IPS-15b (cell line): ENCODE data around the gene LEP.

Experiments
- H3K27me3 ChIP-seq: one replicate; pipeline ENCODE4 v1.6.1; 2013; ENCODE audit warnings: low read length; ENCODE audit not compliant: control insufficient read depth, insufficient read depth
- H3K36me3 ChIP-seq: one replicate; pipeline ENCODE4 v1.6.1; 2013; ENCODE audit warnings: low read length; ENCODE audit not compliant: control insufficient read depth, insufficient read depth
- H3K4me1 ChIP-seq: one replicate; pipeline ENCODE4 v1.6.1; 2013; ENCODE audit warnings: mild to moderate bottlenecking, low read length; ENCODE audit not compliant: control insufficient read depth, insufficient read depth
- H3K4me3 ChIP-seq: one replicate; pipeline ENCODE4 v1.5.1; 2013; ENCODE audit warnings: low read depth, low read length
- H3K9ac ChIP-seq: one replicate; pipeline ENCODE4 v1.6.1; 2013; ENCODE audit warnings: low read depth, mild to moderate bottlenecking, low read length
- H3K9me3 ChIP-seq: one replicate; pipeline ENCODE4 v1.6.1; 2013; ENCODE audit warnings: mild to moderate bottlenecking, low read length; ENCODE audit not compliant: control insufficient read depth, insufficient read depth

The LEP gene

DNA sequence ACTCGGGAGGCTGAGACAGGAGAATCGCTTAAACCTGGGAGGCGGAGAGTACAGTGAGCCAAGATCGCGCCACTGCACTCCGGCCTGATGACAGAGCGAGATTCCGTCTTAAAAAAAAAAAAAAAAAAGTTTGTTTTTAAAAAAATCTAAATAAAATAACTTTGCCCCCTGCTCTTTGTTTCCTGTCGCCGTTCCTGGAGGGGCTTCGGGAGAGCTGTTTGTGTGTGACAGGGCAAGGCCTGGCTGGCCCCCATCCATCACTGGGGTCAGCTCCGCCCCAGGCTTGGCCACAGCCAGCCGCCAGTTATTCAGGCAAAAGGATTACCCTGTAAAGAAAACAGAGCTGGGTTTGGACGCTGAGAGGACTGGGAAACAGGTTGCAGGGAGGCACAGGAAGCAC, 16.4 kb downstream of the LEP start:
- Histone ChIP-seq H3K9me3 (no peaks in the 10 kb centered on the region), H3K4me3 (no peak overlapping the region), H3K9ac (no peak overlapping the region), H3K27me3 (no peaks in the 10 kb centered on the region), H3K4me1 (peaks cover 7% of the 10 kb centered on the region), H3K36me3 (no peaks in the 10 kb centered on the region)

DNA sequence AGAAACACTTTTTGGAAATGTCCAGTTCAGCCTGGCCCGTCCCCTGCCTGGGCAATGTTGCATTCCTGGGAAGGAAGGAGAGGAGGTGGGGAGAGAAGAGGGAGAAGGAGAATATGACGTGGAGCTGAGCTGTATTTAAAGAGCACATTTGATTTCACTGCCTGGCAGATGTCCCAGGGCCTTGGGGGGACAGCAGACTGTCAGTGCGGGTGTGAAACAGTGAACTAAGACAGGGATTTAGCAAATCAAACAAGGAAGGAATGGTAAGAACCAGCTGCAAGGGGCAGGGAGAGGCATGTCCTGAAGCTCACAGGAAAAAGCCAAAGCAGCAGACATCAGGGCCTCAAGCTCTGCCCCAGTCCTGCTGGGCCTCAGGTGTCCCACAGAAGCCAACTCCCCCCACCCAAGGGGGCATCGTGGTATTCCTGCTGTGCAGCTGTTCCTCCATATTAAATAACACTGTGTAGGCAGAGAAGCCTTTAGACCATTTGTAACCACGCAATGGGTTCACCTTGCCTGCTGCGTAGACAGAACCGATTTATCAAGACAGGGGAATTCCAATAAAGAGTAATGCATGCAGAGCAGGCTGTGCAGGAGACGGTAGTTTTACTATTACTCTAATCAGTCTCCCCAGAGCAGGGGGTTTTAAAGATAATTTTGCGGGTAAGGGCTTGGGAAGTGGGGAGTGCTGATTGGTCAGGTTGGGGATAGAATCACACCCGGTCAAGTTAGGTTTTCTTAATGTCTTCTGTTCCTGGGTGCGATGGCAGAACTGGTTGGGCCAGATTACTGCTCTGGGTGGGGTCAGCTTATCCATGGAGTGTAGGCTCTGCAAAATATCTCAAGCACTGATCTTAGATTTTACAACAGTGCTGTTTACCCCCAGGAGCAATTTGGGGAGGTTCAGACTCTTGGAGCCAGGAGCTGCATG, 18.3 kb downstream of the LEP start:
- Histone ChIP-seq H3K9me3 (no peaks in the 10 kb centered on the region), H3K27me3 (no peaks in the 10 kb centered on the region), H3K36me3 (no peaks in the 10 kb centered on the region), H3K4me3 (no peak overlapping the region), H3K4me1 (peaks cover 18% of the 10 kb centered on the region), H3K9ac (no peak overlapping the region)

GRCh38 chr7:128260069-128260795, 19.2 kb downstream of the LEP start:
- Histone ChIP-seq H3K9ac (no peak overlapping the region), H3K36me3 (no peaks in the 10 kb centered on the region), H3K4me1 (peaks cover 18% of the 10 kb centered on the region), H3K27me3 (no peaks in the 10 kb centered on the region), H3K9me3 (no peaks in the 10 kb centered on the region), H3K4me3 (no peak overlapping the region)

GRCh38 chr7:128262273-128263028, 21.4 kb downstream of the LEP start:
- no peaks in the 10 kb centered on the region for H3K36me3 ChIP-seq
- peaks cover 3% of the 10 kb centered on the region for H3K27me3 ChIP-seq
- H3K9ac ChIP-seq, result no peak overlapping the region
- H3K4me3 ChIP-seq, result peak overlapping the region; percentile 8
- peaks cover 31% of the 10 kb centered on the region for H3K4me1 ChIP-seq
- no peaks in the 10 kb centered on the region for H3K9me3 ChIP-seq

DNA sequence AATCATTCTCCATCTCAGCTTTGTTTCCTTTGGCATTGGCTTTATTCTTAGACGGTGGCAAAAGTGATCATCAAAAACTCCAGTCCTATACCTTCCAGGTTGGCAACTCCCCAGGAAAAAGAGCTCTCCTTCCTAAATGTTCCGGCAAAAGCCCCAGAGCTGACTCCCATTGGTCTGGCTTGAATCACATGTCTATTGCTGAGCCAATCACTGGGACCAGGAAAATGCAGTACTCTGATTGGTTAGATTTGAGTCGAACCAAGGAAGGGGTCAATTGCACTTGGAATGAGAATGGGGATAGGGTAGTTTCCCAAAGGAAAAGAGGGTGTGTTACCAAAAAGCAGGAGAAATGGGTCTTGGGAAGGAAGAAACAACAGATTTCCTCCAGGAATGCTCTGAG, 22.3 kb downstream of the LEP start:
- Histone ChIP-seq H3K4me1 (peaks cover 36% of the 10 kb centered on the region), H3K9me3 (no peaks in the 10 kb centered on the region), H3K4me3 (peak overlapping the region; percentile 8), H3K27me3 (peaks cover 7% of the 10 kb centered on the region), H3K9ac (no peak overlapping the region), H3K36me3 (no peaks in the 10 kb centered on the region)

DNA sequence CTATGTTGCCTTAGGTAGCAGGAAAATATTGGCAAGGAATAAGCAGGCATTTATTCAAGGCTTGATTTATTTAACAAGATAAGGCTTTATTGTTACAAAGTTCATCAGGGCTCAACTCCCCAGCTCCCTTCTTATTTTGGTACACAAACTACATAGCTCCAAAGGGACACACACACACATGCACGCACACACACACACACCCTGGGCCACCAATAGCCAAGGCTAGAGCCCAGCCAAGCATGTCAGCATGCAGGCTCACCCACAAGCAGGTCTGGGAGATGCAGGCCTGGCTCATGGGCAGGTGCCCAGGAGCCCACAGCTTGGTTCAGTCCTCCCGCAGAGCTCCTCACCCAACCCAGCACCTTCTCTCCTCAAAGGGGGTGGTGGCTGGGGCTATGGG, 23.4 kb downstream of the LEP start:
- peaks cover 36% of the 10 kb centered on the region for H3K4me1 ChIP-seq
- no peaks in the 10 kb centered on the region for H3K36me3 ChIP-seq
- peaks cover 7% of the 10 kb centered on the region for H3K27me3 ChIP-seq
- no peak overlapping the region for H3K9ac ChIP-seq
- H3K4me3 ChIP-seq, result no peak overlapping the region
- H3K9me3 ChIP-seq, result no peaks in the 10 kb centered on the region

GRCh38 chr7:128265156-128265905, 24.3 kb downstream of the LEP start:
- H3K4me3 ChIP-seq, result no peak overlapping the region
- peaks cover 29% of the 10 kb centered on the region for H3K4me1 ChIP-seq
- H3K36me3 ChIP-seq, result no peaks in the 10 kb centered on the region
- no peak overlapping the region for H3K9ac ChIP-seq
- H3K9me3 ChIP-seq, result no peaks in the 10 kb centered on the region
- H3K27me3 ChIP-seq, result peaks cover 7% of the 10 kb centered on the region

GRCh38 chr7:128265906-128266300, 24.8 kb downstream of the LEP start:
- Histone ChIP-seq H3K4me1 (peaks cover 29% of the 10 kb centered on the region), H3K36me3 (no peaks in the 10 kb centered on the region), H3K9ac (peak overlapping the region; percentile 24), H3K9me3 (no peaks in the 10 kb centered on the region), H3K4me3 (no peak overlapping the region), H3K27me3 (peaks cover 7% of the 10 kb centered on the region)

GRCh38 chr7:128266529-128266882, 25.4 kb downstream of the LEP start:
- H3K9me3 ChIP-seq, result no peaks in the 10 kb centered on the region
- H3K4me1 ChIP-seq, result peaks cover 29% of the 10 kb centered on the region
- no peak overlapping the region for H3K4me3 ChIP-seq
- peaks cover 11% of the 10 kb centered on the region for H3K27me3 ChIP-seq
- H3K36me3 ChIP-seq, result no peaks in the 10 kb centered on the region
- H3K9ac ChIP-seq, result no peak overlapping the region

GRCh38 chr7:128266883-128267594, 26.0 kb downstream of the LEP start:
- H3K9me3 ChIP-seq, result no peaks in the 10 kb centered on the region
- H3K4me1 ChIP-seq, result peaks cover 29% of the 10 kb centered on the region
- H3K9ac ChIP-seq, result peak overlapping the region; percentile 73
- H3K4me3 ChIP-seq, result peak overlapping the region; percentile 39
- H3K27me3 ChIP-seq, result peaks cover 11% of the 10 kb centered on the region
- no peaks in the 10 kb centered on the region for H3K36me3 ChIP-seq

DNA sequence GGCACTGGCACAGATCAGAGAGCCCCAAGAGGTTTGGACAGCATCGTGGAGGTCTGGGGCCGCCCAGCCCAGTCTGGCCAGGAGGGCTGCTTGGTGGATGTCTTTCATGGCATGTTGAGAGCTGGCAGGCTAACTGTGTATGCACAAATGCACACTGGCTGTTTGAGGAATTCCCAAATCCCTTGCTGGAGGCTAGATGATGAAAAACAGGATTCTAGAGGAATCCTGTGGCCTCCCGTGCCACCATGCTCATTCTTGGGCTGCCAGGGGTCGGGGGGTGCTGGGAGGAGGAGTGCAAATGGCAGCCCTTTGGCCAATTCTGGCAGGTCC, 26.5 kb downstream of the LEP start:
- Histone ChIP-seq H3K9ac (peak overlapping the region; percentile 73), H3K27me3 (peaks cover 11% of the 10 kb centered on the region), H3K4me3 (no peak overlapping the region), H3K36me3 (no peaks in the 10 kb centered on the region), H3K4me1 (peaks cover 32% of the 10 kb centered on the region), H3K9me3 (no peaks in the 10 kb centered on the region)
